Measurements from ENCODE around the gene DLGAP4. TPM values are rescaled to one million over a fixed set of nuclear protein-coding genes. Genes with fewer than 3 reads are reported as not detected.

DLGAP4 gene
- polyA plus RNA-seq, 1 donor (not counting 4 experiments of a cell fraction or from before 2014, with no cell fraction given) = 9.6 TPM

GRCh38 chr20:36299459-36299858 lies 6.7 kb upstream of the DLGAP4 start:
- FAIRE-seq = no peak
- dilution Hi-C loops (cut with MboI; ENCODE audit: extremely low pct_ligation_motif_present, low sequenced_read_pairs) = no loop called here
- Histone ChIP-seq H3K27ac (ENCODE audit: control insufficient read depth, insufficient read depth, low read length) (no peak overlapping the region), H3K9me1 (ENCODE audit: control insufficient read depth, extremely low read depth, insufficient read depth, low read length) (no peaks in the 10 kb centered on the region), H2AFZ (ENCODE audit: control insufficient read depth, low read length) (no peak overlapping the region), H3K9me3 (ENCODE audit: control insufficient read depth, low read depth, low read length) (no peaks in the 10 kb centered on the region), H3K36me3 (ENCODE audit: control insufficient read depth in 2 of 2, extremely low read depth in 1 of 2, insufficient read depth in 2 of 2, low read length in 2 of 2) (no peaks in the 10 kb centered on the region), H3K4me1 (ENCODE audit: control insufficient read depth, extremely low read depth, insufficient read depth, low read length) (no peaks in the 10 kb centered on the region), H3K4me3 (ENCODE audit: control insufficient read depth in 2 of 3, extremely low read depth in 1 of 3, insufficient read depth in 2 of 3, low read depth in 1 of 3, low read length in 3 of 3) (no peak overlapping the region), H3K9ac (ENCODE audit: control insufficient read depth, extremely low read depth, insufficient read depth, low read length) (no peak overlapping the region), H3K79me2 (ENCODE audit: control insufficient read depth, insufficient read depth, low read length) (no peaks in the 10 kb centered on the region), H3K4me2 (ENCODE audit: control insufficient read depth, extremely low read depth, insufficient read depth, low read depth, low read length) (no peak overlapping the region), H4K20me1 (ENCODE audit: control insufficient read depth, extremely low read depth, insufficient read depth, low read length) (no peaks in the 10 kb centered on the region), H3K27me3 (ENCODE audit: control insufficient read depth, extremely low read depth, insufficient read depth, low read length) (peaks cover 33% of the 10 kb centered on the region)
- no peak for DNase-seq (ENCODE audit: low read depth, low spot score)
- no peak for TF ChIP-seq EZH2 (IDR thresholded peaks at IDR 0.05; ENCODE audit: low read length)
- no peak for TF ChIP-seq CTCF (optimal IDR thresholded peaks at IDR 0.05 in 1 of 3, IDR thresholded peaks at IDR 0.05 in 1 of 3, conservative IDR thresholded peaks at IDR 0.05 in 1 of 3; ENCODE audit: extremely low read depth in 1 of 3, insufficient read depth in 2 of 3, low read length in 3 of 3)

GRCh38 chr20:36301359-36302119 lies 4.6 kb upstream of the DLGAP4 start:
- H3K9me3 ChIP-seq (ENCODE audit: control insufficient read depth, low read depth, low read length) = no peaks in the 10 kb centered on the region
- no peaks in the 10 kb centered on the region for H3K9me1 ChIP-seq (ENCODE audit: control insufficient read depth, extremely low read depth, insufficient read depth, low read length)
- DNase-seq (ENCODE audit: low read depth, low spot score) = no peak
- TF ChIP-seq CTCF (optimal IDR thresholded peaks at IDR 0.05 in 1 of 3, IDR thresholded peaks at IDR 0.05 in 1 of 3, conservative IDR thresholded peaks at IDR 0.05 in 1 of 3; ENCODE audit: extremely low read depth in 1 of 3, insufficient read depth in 2 of 3, low read length in 3 of 3) (no peak), EZH2 (IDR thresholded peaks at IDR 0.05; ENCODE audit: low read length) (no peak)
- dilution Hi-C loops (cut with MboI; ENCODE audit: extremely low pct_ligation_motif_present, low sequenced_read_pairs) = no loop called here
- H3K27me3 ChIP-seq (ENCODE audit: control insufficient read depth, extremely low read depth, insufficient read depth, low read length) = peaks cover 51% of the 10 kb centered on the region
- no peak for FAIRE-seq
- H4K20me1 ChIP-seq (ENCODE audit: control insufficient read depth, extremely low read depth, insufficient read depth, low read length) = no peaks in the 10 kb centered on the region
- H3K4me3 ChIP-seq (ENCODE audit: control insufficient read depth in 2 of 3, extremely low read depth in 1 of 3, insufficient read depth in 2 of 3, low read depth in 1 of 3, low read length in 3 of 3) = no peak overlapping the region
- H3K27ac ChIP-seq (ENCODE audit: control insufficient read depth, insufficient read depth, low read length) = no peak overlapping the region
- no peaks in the 10 kb centered on the region for H3K36me3 ChIP-seq (ENCODE audit: control insufficient read depth in 2 of 2, extremely low read depth in 1 of 2, insufficient read depth in 2 of 2, low read length in 2 of 2)
- H3K4me2 ChIP-seq (ENCODE audit: control insufficient read depth, extremely low read depth, insufficient read depth, low read depth, low read length) = no peak overlapping the region
- no peaks in the 10 kb centered on the region for H3K79me2 ChIP-seq (ENCODE audit: control insufficient read depth, insufficient read depth, low read length)
- no peak overlapping the region for H2AFZ ChIP-seq (ENCODE audit: control insufficient read depth, low read length)
- no peak overlapping the region for H3K9ac ChIP-seq (ENCODE audit: control insufficient read depth, extremely low read depth, insufficient read depth, low read length)
- H3K4me1 ChIP-seq (ENCODE audit: control insufficient read depth, extremely low read depth, insufficient read depth, low read length) = no peaks in the 10 kb centered on the region
